GM12874 (cell line): ENCODE results near the gene L3MBTL4.

Experiments
- CTCF ChIP-seq: IDR thresholded peaks from 2 replicates; pipeline ENCODE4 v1.5.1; 2011; ENCODE audit warnings: low read depth, mild to moderate bottlenecking, control low read depth, low read length, moderate library complexity; ENCODE audit not compliant: insufficient read depth

The L3MBTL4 gene

GRCh38 chr18:6331872-6332271 lies 82.8 kb downstream of the L3MBTL4 start:
- no peak for TF ChIP-seq CTCF

- no peak for TF ChIP-seq CTCF
These were observed 83.9 kb downstream of the L3MBTL4 start for GRCh38 chr18:6330786-6331185.

GRCh38 chr18:6328621-6329010 lies 86.1 kb downstream of the L3MBTL4 start:
- no peak for TF ChIP-seq CTCF

GRCh38 chr18:6327895-6328620 lies 86.7 kb downstream of the L3MBTL4 start:
- TF ChIP-seq CTCF: no peak

- TF ChIP-seq CTCF: no peak
These were observed 87.2 kb downstream of the L3MBTL4 start for GRCh38 chr18:6327485-6327884.

- TF ChIP-seq CTCF: no peak
These were observed 88.1 kb downstream of the L3MBTL4 start for GRCh38 chr18:6326566-6326965.

- no peak for TF ChIP-seq CTCF
These were observed 91.3 kb downstream of the L3MBTL4 start for GRCh38 chr18:6323319-6323889.
